Trophoblast cell (in vitro differentiated cells and primary cell): Measurements from ENCODE around the gene DNAJC8.

Source experiments
- DNase-seq, 2 donors: peaks; one replicate each; pipeline ENCODE4 v3.0.0-alpha.2; 2016
- H2AFZ ChIP-seq: 2 replicates; pipeline ENCODE4 v1.6.1; 2013; ENCODE audit warnings: low read length, moderate library complexity, mild to moderate bottlenecking; ENCODE audit not compliant: insufficient read depth, poor library complexity
- H2AK5ac ChIP-seq: 2 replicates; pipeline ENCODE4 v1.6.1; 2013; ENCODE audit warnings: mild to moderate bottlenecking, low read length
- H2BK120ac ChIP-seq: 2 replicates; pipeline ENCODE4 v1.6.1; 2013; ENCODE audit warnings: low read length, mild to moderate bottlenecking, moderate library complexity; ENCODE audit not compliant: insufficient read depth, poor library complexity
- H2BK12ac ChIP-seq: 2 replicates; pipeline ENCODE4 v1.6.1; 2013; ENCODE audit warnings: mild to moderate bottlenecking, low read length, moderate library complexity
- H2BK5ac ChIP-seq: 2 replicates; pipeline ENCODE4 v1.6.1; 2013; ENCODE audit warnings: low read length, low read depth, moderate library complexity, mild to moderate bottlenecking; ENCODE audit not compliant: poor library complexity
- H3K14ac ChIP-seq: 2 replicates; pipeline ENCODE4 v1.6.1; 2013; ENCODE audit warnings: mild to moderate bottlenecking, low read length
- H3K18ac ChIP-seq: 2 replicates; pipeline ENCODE4 v1.6.1; 2013; ENCODE audit warnings: mild to moderate bottlenecking, low read length
- H3K23ac ChIP-seq: 2 replicates; pipeline ENCODE4 v1.6.1; 2013; ENCODE audit warnings: low read length
- H3K27ac ChIP-seq: 2 replicates; pipeline ENCODE4 v1.5.1; 2013; ENCODE audit warnings: low read depth, mild to moderate bottlenecking, inconsistent platforms, low read length, moderate library complexity
- H3K27me3 ChIP-seq: 2 replicates; pipeline ENCODE4 v1.6.1; 2013; ENCODE audit warnings: inconsistent platforms, mild to moderate bottlenecking, low read length, moderate library complexity; ENCODE audit not compliant: insufficient read depth
- H3K36me3 ChIP-seq, 2 experiments: 1 replicate in 1 of 2; 2 replicates in 1 of 2; pipeline ENCODE4 v1.6.1; 2013; ENCODE audit warnings: low read length in 2 of 2, mild to moderate bottlenecking in 2 of 2, moderate library complexity in 1 of 2; ENCODE audit not compliant: insufficient read depth in 2 of 2, control insufficient read depth in 1 of 2
- H3K4ac ChIP-seq: 2 replicates; pipeline ENCODE4 v1.6.1; 2013; ENCODE audit warnings: low read depth, mild to moderate bottlenecking, low read length, moderate library complexity
- H3K4me1 ChIP-seq, 2 experiments: 1 replicate in 1 of 2; 2 replicates in 1 of 2; pipeline ENCODE4 v1.6.1; 2013; ENCODE audit warnings: low read length in 2 of 2, mild to moderate bottlenecking in 2 of 2, moderate library complexity in 1 of 2; ENCODE audit not compliant: insufficient read depth in 2 of 2, control insufficient read depth in 1 of 2
- H3K4me2 ChIP-seq: 2 replicates; pipeline ENCODE4 v1.6.1; 2013; ENCODE audit warnings: inconsistent platforms, mild to moderate bottlenecking, low read length, moderate library complexity
- H3K4me3 ChIP-seq: 2 replicates; pipeline ENCODE4 v1.5.1; 2013; ENCODE audit warnings: mild to moderate bottlenecking, low read depth, low read length, inconsistent platforms
- H3K79me1 ChIP-seq: one replicate; pipeline ENCODE4 v1.6.1; 2013; ENCODE audit warnings: low read length
- H3K79me2 ChIP-seq: 2 replicates; pipeline ENCODE4 v1.6.1; 2013; ENCODE audit warnings: low read length, mild to moderate bottlenecking; ENCODE audit not compliant: control insufficient read depth, insufficient read depth, poor library complexity
- H3K9ac ChIP-seq: 2 replicates; pipeline ENCODE4 v1.6.1; 2013; ENCODE audit warnings: mild to moderate bottlenecking, low read length
- H3K9me3 ChIP-seq: 2 replicates; pipeline ENCODE4 v1.6.1; 2013; ENCODE audit warnings: low read depth, mild to moderate bottlenecking, control low read depth, inconsistent platforms, low read length; ENCODE audit not compliant: insufficient read depth
- H4K12ac ChIP-seq: 2 replicates; pipeline ENCODE4 v1.6.1; 2013; ENCODE audit warnings: low read depth, mild to moderate bottlenecking, low read length, moderate library complexity
- H4K8ac ChIP-seq: 2 replicates; pipeline ENCODE4 v1.6.1; 2013; ENCODE audit warnings: low read depth, mild to moderate bottlenecking, low read length, moderate library complexity
- H4K91ac ChIP-seq: one replicate; pipeline ENCODE4 v1.6.1; 2013; ENCODE audit warnings: low read depth, mild to moderate bottlenecking, low read length, moderate library complexity
- WGBS: extraction: QIAGEN DNeasy Blood & Tissue Kit; methylation state at CpG from one replicate; pipeline ENCODE4 v1.1.7; 2013; ENCODE audit warnings: missing lambda C conversion rate; ENCODE audit not compliant: insufficient read length, insufficient coverage; ENCODE audit errors: extremely low coverage; 5-methylcytosine and 5-hydroxymethylcytosine counted together

Gene DNAJC8

DNA sequence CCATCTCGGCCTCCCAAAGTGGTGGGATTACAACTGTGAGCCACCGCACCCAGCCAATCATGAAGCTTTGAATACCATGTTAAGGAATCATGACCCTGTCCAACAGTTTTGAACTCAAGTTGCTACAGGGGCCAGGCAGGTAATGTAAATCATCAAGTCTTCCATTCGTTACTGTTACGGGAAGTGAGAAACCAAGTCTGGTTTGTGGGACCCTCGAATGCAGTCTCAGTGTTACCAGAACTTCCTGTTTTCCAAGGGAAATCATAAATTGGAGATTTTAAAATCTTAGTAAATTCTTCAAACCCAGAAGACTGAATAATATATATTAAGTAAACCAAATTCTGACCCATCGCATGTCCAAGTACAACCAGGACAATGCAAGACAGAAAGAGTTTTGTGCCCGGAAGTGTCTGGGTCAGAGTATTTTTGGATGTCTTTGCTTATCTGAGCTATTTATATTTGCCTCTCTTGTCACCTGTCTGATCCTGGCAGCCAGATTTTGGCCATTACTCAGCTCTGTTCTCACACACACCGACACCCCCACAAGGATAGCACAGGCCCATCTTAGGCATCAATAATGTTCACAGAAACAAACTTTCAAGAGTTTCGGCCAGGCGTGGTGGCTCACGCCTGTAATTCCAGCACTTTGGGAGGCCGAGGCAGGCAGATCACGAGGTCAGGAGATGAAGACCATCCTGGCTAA, 11.9 kb upstream of the DNAJC8 start:
- H3K27me3 ChIP-seq = no peaks in the 10 kb centered on the region
- H4K12ac ChIP-seq = no peak overlapping the region
- H2AK5ac ChIP-seq = no peak overlapping the region
- no peak overlapping the region for H3K9ac ChIP-seq
- H3K14ac ChIP-seq = no peak overlapping the region
- H3K9me3 ChIP-seq = no peaks in the 10 kb centered on the region
- H3K36me3 ChIP-seq = no peaks in the 10 kb centered on the region
- H4K8ac ChIP-seq = no peak overlapping the region
- no peak overlapping the region for H2BK12ac ChIP-seq
- H4K91ac ChIP-seq = no peak overlapping the region
- no peak overlapping the region for H3K4me2 ChIP-seq
- H3K4ac ChIP-seq = no peak overlapping the region
- peaks cover 5% of the 10 kb centered on the region for H3K79me1 ChIP-seq
- no peak overlapping the region for H3K18ac ChIP-seq
- WGBS = no CpG with 5 or more reads among the region's 13 CpGs
- no peak overlapping the region for H2AFZ ChIP-seq
- H3K4me1 ChIP-seq = peaks cover 5 to 7% of the 10 kb centered on the region in 2 experiments
- H3K23ac ChIP-seq = no peak overlapping the region
- DNase-seq = no peak
- H3K79me2 ChIP-seq = no peaks in the 10 kb centered on the region
- H3K27ac ChIP-seq = no peak overlapping the region
- H3K4me3 ChIP-seq = no peak overlapping the region
- H2BK5ac ChIP-seq = no peak overlapping the region
- no peak overlapping the region for H2BK120ac ChIP-seq

DNA sequence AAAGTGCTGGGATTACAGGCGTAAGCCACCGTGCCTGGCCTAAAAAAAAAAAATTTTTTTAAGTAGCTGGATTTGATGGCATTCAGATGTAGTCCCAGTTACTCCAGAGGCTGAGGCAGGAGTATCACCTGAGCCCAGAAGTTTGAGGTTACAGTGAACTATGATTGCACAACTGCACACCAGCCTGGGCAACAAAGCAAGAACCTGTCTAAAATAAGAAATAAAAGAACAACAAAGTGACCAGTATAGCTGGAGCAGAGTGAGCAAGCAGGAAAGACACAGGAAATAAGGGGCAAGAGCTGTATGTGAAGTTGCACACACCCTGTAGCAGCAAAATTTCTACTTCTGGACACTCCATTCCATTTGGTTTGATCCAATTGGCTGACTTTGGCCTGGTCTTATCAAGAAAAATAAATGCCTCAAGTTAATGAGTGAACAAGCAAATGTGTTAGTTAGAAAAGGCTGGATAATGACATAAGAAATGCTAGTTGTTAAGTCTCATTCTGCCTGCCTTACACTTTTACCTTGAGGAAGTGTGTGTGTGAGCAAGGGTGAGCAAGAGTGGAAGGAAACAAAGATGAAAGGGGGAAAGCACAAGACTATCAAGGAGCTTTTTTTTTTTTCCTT, 11.0 kb upstream of the DNAJC8 start:
- peaks cover 4 to 5% of the 10 kb centered on the region in 2 experiments for H3K4me1 ChIP-seq
- H3K4me2 ChIP-seq = no peak overlapping the region
- H3K18ac ChIP-seq = no peak overlapping the region
- no peak overlapping the region for H2BK120ac ChIP-seq
- no peak overlapping the region for H3K27ac ChIP-seq
- no peak overlapping the region for H2AK5ac ChIP-seq
- DNase-seq = no peak
- H4K8ac ChIP-seq = no peak overlapping the region
- no peak overlapping the region for H3K14ac ChIP-seq
- no peaks in the 10 kb centered on the region for H3K36me3 ChIP-seq
- H3K9me3 ChIP-seq = no peaks in the 10 kb centered on the region
- H3K79me2 ChIP-seq = no peaks in the 10 kb centered on the region
- no peak overlapping the region for H4K12ac ChIP-seq
- no peak overlapping the region for H2BK12ac ChIP-seq
- H3K9ac ChIP-seq = no peak overlapping the region
- H2BK5ac ChIP-seq = no peak overlapping the region
- H3K4me3 ChIP-seq = no peak overlapping the region
- no peak overlapping the region for H3K23ac ChIP-seq
- no peak overlapping the region for H2AFZ ChIP-seq
- H3K79me1 ChIP-seq = peaks cover 5% of the 10 kb centered on the region
- WGBS = no CpG with 5 or more reads among the region's 2 CpGs
- H3K4ac ChIP-seq = no peak overlapping the region
- H4K91ac ChIP-seq = no peak overlapping the region
- H3K27me3 ChIP-seq = no peaks in the 10 kb centered on the region

DNA sequence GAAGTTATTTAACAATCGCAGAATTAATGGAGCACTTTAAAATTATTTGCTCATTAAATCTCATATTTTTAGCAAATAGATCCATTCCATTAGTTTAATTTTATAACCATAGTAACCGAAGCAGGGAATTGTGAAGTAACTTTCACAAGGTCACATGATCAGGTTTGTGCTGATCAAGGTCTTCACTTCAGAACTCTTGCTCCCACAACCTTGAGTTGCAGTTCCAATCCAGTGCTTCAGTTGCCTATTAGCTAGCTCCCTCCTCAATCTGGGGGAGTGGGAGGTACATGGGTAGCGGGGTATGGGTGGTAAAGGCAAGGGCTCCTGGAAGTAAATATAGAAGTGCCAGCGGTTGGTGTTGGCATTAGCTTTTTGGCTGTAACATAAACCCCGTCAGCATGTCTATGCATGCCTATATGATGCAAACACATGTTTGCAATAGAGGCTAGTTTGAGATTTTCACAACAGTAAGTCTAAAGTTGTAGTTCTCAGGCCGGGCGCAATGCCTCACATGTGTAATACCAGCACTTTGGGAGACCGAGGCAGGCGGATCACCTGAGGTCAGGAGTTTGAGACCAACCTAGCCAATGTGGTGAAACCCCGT, 8.9 kb upstream of the DNAJC8 start:
- Histone ChIP-seq H3K79me1 (no peaks in the 10 kb centered on the region), H2BK120ac (no peak overlapping the region), H2AFZ (no peak overlapping the region), H3K36me3 (peaks cover 0 to 7% of the 10 kb centered on the region in 2 experiments), H3K4me3 (no peak overlapping the region), H3K9ac (no peak overlapping the region), H4K8ac (no peak overlapping the region), H3K18ac (no peak overlapping the region), H3K27ac (no peak overlapping the region), H3K9me3 (no peaks in the 10 kb centered on the region), H3K27me3 (no peaks in the 10 kb centered on the region), H2AK5ac (no peak overlapping the region), H4K91ac (no peak overlapping the region), H4K12ac (no peak overlapping the region), H3K23ac (no peak overlapping the region), H3K4ac (no peak overlapping the region), H2BK5ac (no peak overlapping the region), H3K14ac (no peak overlapping the region), H3K4me2 (no peak overlapping the region), H3K79me2 (peaks cover 1% of the 10 kb centered on the region), H3K4me1 (peaks cover 5% of the 10 kb centered on the region in 2 experiments), H2BK12ac (no peak overlapping the region)
- no peak for DNase-seq
- WGBS = no CpG with 5 or more reads among the region's 10 CpGs

- Histone ChIP-seq H3K79me1 (peaks cover 7% of the 10 kb centered on the region), H3K4me2 (no peak overlapping the region), H3K79me2 (peaks cover 9% of the 10 kb centered on the region), H3K36me3 (peaks cover 0 to 7% of the 10 kb centered on the region in 2 experiments), H3K18ac (no peak overlapping the region), H3K14ac (no peak overlapping the region), H3K4me1 (peaks cover 7% of the 10 kb centered on the region in 2 experiments), H2BK120ac (no peak overlapping the region), H2AK5ac (no peak overlapping the region), H3K4me3 (no peak overlapping the region), H2AFZ (no peak overlapping the region), H2BK5ac (no peak overlapping the region), H2BK12ac (no peak overlapping the region), H4K12ac (no peak overlapping the region), H3K9me3 (no peaks in the 10 kb centered on the region), H3K27me3 (no peaks in the 10 kb centered on the region), H4K91ac (no peak overlapping the region), H3K27ac (no peak overlapping the region), H4K8ac (no peak overlapping the region), H3K4ac (no peak overlapping the region), H3K9ac (no peak overlapping the region), H3K23ac (no peak overlapping the region)
- no peak for DNase-seq
- no CpG with 5 or more reads among the region's 4 CpGs for WGBS
Observed at GRCh38 chr1:28240024-28240423, 7.2 kb upstream of the DNAJC8 start.
